Fibroblast of lung (primary cell): ENCODE data around the gene PDE5A. TPM values are rescaled to one million over a fixed set of nuclear protein-coding genes. Genes with fewer than 3 reads are reported as not detected.
"Not testable (repeated sequence)": the region's sequence is repeated elsewhere in the genome, so short reads cannot be mapped to it uniquely, and the experiment has no call there.

ENCODE experiments used
- DNase-seq, 2 donors: peaks; one replicate each; pipeline versions ENCODE4 v3.0.0 to v3.0.0-alpha.2; 2010; ENCODE audit warnings: low read depth in 2 of 2
- H2AFZ ChIP-seq: 2 replicates; pipeline ENCODE4 v1.5.1; 2012; ENCODE audit warnings: low read length, control low read depth, inconsistent platforms
- H3K27ac ChIP-seq: 2 replicates; pipeline ENCODE4 v1.5.1; 2011; ENCODE audit warnings: low read length, control low read depth; ENCODE audit not compliant: insufficient read depth
- H3K27me3 ChIP-seq: 2 replicates; pipeline ENCODE4 v1.5.1; 2011; ENCODE audit warnings: mild to moderate bottlenecking, low read length; ENCODE audit not compliant: control insufficient read depth, insufficient read depth
- H3K36me3 ChIP-seq: 2 replicates; pipeline ENCODE4 v1.5.1; 2011; ENCODE audit warnings: low read length; ENCODE audit not compliant: control insufficient read depth, insufficient read depth
- H3K4me1 ChIP-seq: 2 replicates; pipeline ENCODE4 v1.5.1; 2011; ENCODE audit warnings: low read length; ENCODE audit not compliant: control insufficient read depth, insufficient read depth; ENCODE audit errors: extremely low read depth
- H3K4me2 ChIP-seq: 2 replicates; pipeline ENCODE4 v1.5.1; 2011; ENCODE audit warnings: low read length, control low read depth; ENCODE audit not compliant: insufficient read depth; ENCODE audit errors: extremely low read depth
- H3K4me3 ChIP-seq, 4 experiments: fragments of 200-600 bp in 1 of 4; sonication (generic) in 1 of 4; replicated peaks in 1 of 4; 2 replicates each; pipeline ENCODE4 v1.5.1; 2011 to 2016; ENCODE audit warnings: low read length in 4 of 4, low read depth in 3 of 4, mild to moderate bottlenecking in 3 of 4, control low read depth in 2 of 4, inconsistent platforms in 1 of 4, mixed read lengths in 1 of 4; ENCODE audit not compliant: insufficient read depth in 1 of 4; ENCODE audit errors: control extremely low read depth in 1 of 4
- H3K79me2 ChIP-seq: 2 replicates; pipeline ENCODE4 v1.5.1; 2012; ENCODE audit warnings: mild to moderate bottlenecking, low read length, inconsistent platforms; ENCODE audit not compliant: control insufficient read depth, insufficient read depth
- H3K9ac ChIP-seq: 2 replicates; pipeline ENCODE4 v1.5.1; 2011; ENCODE audit warnings: mild to moderate bottlenecking, low read length, control low read depth; ENCODE audit not compliant: insufficient read depth
- H3K9me3 ChIP-seq: 2 replicates; pipeline ENCODE4 v1.5.1; 2012; ENCODE audit warnings: low read depth, low read length; ENCODE audit not compliant: control insufficient read depth, insufficient read depth
- H4K20me1 ChIP-seq: 2 replicates; pipeline ENCODE4 v1.5.1; 2011; ENCODE audit warnings: low read length; ENCODE audit not compliant: control insufficient read depth, insufficient read depth; ENCODE audit errors: extremely low read depth
- EZH2 ChIP-seq: IDR thresholded peaks from 2 replicates; pipeline ENCODE4 v1.5.1; 2012; ENCODE audit warnings: low read length, control low read depth, mild to moderate bottlenecking; ENCODE audit errors: missing control alignments
- polyA plus RNA-seq, 2 donors: library from polyadenylated mRNA; depleted of rRNA in 1 of 2; stranded (reverse) in 1 of 2; unstranded in 1 of 2; fragments of >200 nt; gene quantifications; 2 replicates each; pipeline ENCODE4 v1.2.1, GENCODE V29; 2011 to 2012; ENCODE audit warnings: missing spikeins in 1 of 2
- total RNA-seq: library from RNA; depleted of rRNA; stranded (reverse); fragments of >200 nt; gene quantifications from 2 replicates; pipeline ENCODE4 v1.2.1, GENCODE V29; 2014
- TF ChIP-seq, protein P1 (sequence below), 2 donors: IDR thresholded peaks in 1 of 2; conservative IDR thresholded peaks in 1 of 2; 1 replicate in 1 of 2; 2 replicates in 1 of 2; pipeline ENCODE4 v1.5.1; 2011 to 2012; ENCODE audit warnings: low read length in 2 of 2, control low read depth in 1 of 2, inconsistent platforms in 1 of 2, low read depth in 1 of 2, mild to moderate bottlenecking in 1 of 2

The PDE5A gene
- total and polyA plus RNA-seq, 2 donors (not counting 1 experiment from before 2014, with no cell fraction given): 197 to 832 TPM

DNA sequence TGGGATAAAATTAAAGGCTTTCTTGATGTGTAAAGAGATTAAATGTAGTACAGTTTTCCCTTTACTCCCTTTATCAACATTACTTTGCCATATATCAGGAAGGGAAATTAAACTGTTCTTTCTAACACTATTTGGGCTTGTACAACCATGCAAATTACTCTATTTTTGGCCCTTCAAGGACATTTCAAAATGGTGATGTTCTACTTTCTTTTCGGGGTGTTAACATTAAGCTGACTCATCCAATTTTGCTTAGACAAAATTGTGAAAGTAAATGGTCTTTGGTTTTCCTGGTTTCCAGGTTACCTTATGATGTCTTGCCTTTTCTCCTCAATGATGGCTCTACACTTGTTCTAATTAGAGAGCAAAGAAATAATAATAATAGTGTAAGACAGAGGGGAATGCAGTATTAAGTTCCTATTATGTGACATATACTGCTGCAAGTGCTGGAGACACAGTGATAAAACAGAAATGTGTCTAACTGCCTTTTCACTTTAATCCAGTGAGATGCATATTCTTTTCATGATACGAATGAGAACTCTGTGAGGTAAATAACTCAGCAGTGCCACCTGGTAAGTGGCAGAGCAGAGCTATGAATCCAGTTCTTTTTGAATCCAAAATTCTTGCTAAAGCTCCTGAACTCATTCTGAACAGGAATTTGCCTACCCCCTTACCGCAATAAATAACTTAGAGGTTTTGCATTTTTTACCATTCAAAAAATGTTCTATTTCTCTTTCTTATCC is 35.7 kb upstream of the PDE5A start:
- peak overlapping the region; percentile 52 for H3K27ac ChIP-seq

GRCh38 chr4:119663160-119663788 is 34.7 kb upstream of the PDE5A start:
- H3K27ac ChIP-seq: peak overlapping the region; percentile 52
- H4K20me1 ChIP-seq: no peaks in the 10 kb centered on the region
- H2AFZ ChIP-seq: peak overlapping the region; percentile 57
- H3K9ac ChIP-seq: no peak overlapping the region
- no peaks in the 10 kb centered on the region for H3K27me3 ChIP-seq
- H3K4me1 ChIP-seq: peaks cover 2% of the 10 kb centered on the region
- no peak for DNase-seq
- H3K4me3 ChIP-seq: peak overlapping the region in 3 of 4 experiments; percentile 7 to 43 (median 38)
- H3K4me2 ChIP-seq: peak overlapping the region; percentile 74
- no peaks in the 10 kb centered on the region for H3K79me2 ChIP-seq
- no peaks in the 10 kb centered on the region for H3K9me3 ChIP-seq
- no peak for TF ChIP-seq EZH2
- TF ChIP-seq, protein P1, sequence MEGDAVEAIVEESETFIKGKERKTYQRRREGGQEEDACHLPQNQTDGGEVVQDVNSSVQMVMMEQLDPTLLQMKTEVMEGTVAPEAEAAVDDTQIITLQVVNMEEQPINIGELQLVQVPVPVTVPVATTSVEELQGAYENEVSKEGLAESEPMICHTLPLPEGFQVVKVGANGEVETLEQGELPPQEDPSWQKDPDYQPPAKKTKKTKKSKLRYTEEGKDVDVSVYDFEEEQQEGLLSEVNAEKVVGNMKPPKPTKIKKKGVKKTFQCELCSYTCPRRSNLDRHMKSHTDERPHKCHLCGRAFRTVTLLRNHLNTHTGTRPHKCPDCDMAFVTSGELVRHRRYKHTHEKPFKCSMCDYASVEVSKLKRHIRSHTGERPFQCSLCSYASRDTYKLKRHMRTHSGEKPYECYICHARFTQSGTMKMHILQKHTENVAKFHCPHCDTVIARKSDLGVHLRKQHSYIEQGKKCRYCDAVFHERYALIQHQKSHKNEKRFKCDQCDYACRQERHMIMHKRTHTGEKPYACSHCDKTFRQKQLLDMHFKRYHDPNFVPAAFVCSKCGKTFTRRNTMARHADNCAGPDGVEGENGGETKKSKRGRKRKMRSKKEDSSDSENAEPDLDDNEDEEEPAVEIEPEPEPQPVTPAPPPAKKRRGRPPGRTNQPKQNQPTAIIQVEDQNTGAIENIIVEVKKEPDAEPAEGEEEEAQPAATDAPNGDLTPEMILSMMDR (conservative IDR thresholded peaks at IDR 0.05 in 1 of 2, IDR thresholded peaks at IDR 0.05 in 1 of 2; ENCODE audit: low read depth in 1 of 2, low read length in 2 of 2): no peak
- H3K36me3 ChIP-seq: no peaks in the 10 kb centered on the region

More for the DNA sequence above, 35.7 kb upstream of the PDE5A start:
- Histone ChIP-seq H3K27me3 (no peaks in the 10 kb centered on the region), H3K36me3 (no peaks in the 10 kb centered on the region), H4K20me1 (no peaks in the 10 kb centered on the region), H3K4me1 (peaks cover 2% of the 10 kb centered on the region), H3K4me3 (peak overlapping the region in 2 of 4 experiments; percentile 7 to 38), H3K9ac (no peak overlapping the region), H2AFZ (peak overlapping the region; percentile 57), H3K4me2 (peak overlapping the region; percentile 74), H3K9me3 (no peaks in the 10 kb centered on the region), H3K79me2 (no peaks in the 10 kb centered on the region)
- DNase-seq: peak in 1 of 2 donors; percentile 41
- TF ChIP-seq, protein P1 (conservative IDR thresholded peaks at IDR 0.05 in 1 of 2, IDR thresholded peaks at IDR 0.05 in 1 of 2; ENCODE audit: low read depth in 1 of 2, low read length in 2 of 2): no peak
- no peak for TF ChIP-seq EZH2

GRCh38 chr4:119662612-119663011 is 34.0 kb upstream of the PDE5A start:
- H3K27me3 ChIP-seq, H3K4me1 ChIP-seq, H4K20me1 ChIP-seq, H3K9me3 ChIP-seq, H3K4me2 ChIP-seq, H2AFZ ChIP-seq, DNase-seq, H3K79me2 ChIP-seq, H3K36me3 ChIP-seq, H3K4me3 ChIP-seq, H3K9ac ChIP-seq, H3K27ac ChIP-seq: not testable (repeated sequence)
